BLaER1 (cell line): ENCODE data around the gene FES.
"Not testable (repeated sequence)": the region's sequence is repeated elsewhere in the genome, so short reads cannot be mapped to it uniquely, and the experiment has no call there.

Source experiments
- H3K27ac ChIP-seq: shearing (Covaris generic); formaldehyde crosslinking; 2 replicates; pipeline ENCODE4 v1.8.1; 2022
- H3K27me3 ChIP-seq: shearing (Covaris generic); formaldehyde crosslinking; 2 replicates; pipeline ENCODE4 v1.8.1; 2022
- H3K36me3 ChIP-seq: shearing (Covaris generic); formaldehyde crosslinking; 2 replicates; pipeline ENCODE4 v1.8.1; 2022
- H3K4me1 ChIP-seq: shearing (Covaris generic); formaldehyde crosslinking; 2 replicates; pipeline ENCODE4 v1.8.1; 2022
- H3K4me2 ChIP-seq: shearing (Covaris generic); formaldehyde crosslinking; 2 replicates; pipeline ENCODE4 v1.8.1; 2022
- H3K4me3 ChIP-seq: shearing (Covaris generic); formaldehyde crosslinking; 2 replicates; pipeline ENCODE4 v1.8.1; 2022
- H3K9ac ChIP-seq: shearing (Covaris generic); formaldehyde crosslinking; 2 replicates; pipeline ENCODE4 v1.8.1; 2022
- H3K9me3 ChIP-seq: shearing (Covaris generic); formaldehyde crosslinking; 2 replicates; pipeline ENCODE4 v1.8.1; 2022
- H4K20me1 ChIP-seq: shearing (Covaris generic); formaldehyde crosslinking; 2 replicates; pipeline ENCODE4 v1.8.1; 2022
- Cebpa-rat ChIP-seq: shearing (Covaris generic); IDR thresholded peaks from 2 replicates; pipeline ENCODE4 v1.8.1; 2022

The FES gene

DNA sequence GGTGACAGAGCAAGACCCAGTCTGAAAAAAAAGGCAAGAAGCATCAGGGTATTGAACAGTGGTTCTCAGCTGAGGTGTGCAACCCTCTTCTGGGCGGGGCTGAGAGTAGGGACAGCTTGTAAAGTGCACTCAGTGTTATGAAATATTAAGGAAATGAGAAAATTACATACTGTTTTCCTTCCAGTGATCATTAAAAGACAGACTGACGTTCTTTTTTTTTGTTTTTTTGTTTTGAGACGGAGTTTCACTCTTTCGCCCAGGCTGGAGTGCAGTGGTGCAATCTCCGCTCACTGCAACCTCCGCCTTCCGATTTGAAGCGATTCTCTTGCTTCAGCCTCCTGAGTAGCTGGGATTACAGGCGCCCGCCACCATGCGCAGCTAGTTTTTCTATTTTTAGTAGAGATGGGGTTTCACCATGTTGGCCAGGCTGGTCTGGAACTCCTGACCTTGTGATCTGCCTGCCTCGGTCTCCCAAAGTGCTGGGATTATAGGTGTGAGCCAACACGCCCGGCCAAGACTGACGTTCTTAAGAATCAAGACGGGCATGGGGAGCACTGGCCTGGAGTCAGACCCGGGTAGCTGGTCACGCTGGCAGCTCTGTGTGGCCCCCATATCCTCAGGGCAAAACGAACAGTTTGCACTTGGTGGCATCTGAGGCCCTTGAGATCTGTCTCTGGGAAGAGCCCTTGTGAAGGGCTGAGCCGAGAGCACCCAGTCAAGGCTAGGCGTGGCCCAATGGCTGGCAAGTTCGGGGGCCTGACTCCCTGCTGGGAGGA lies 30.2 kb downstream of the FES start:
- TF ChIP-seq Cebpa-rat = no peak
- Histone ChIP-seq H3K9me3 (no peaks in the 10 kb centered on the region), H3K4me2 (peak overlapping the region; percentile 68), H4K20me1 (no peaks in the 10 kb centered on the region), H3K9ac (peak overlapping the region; percentile 39; the same call in 1 of the 2 replicates), H3K4me3 (no peak overlapping the region), H3K4me1 (peaks cover 26% of the 10 kb centered on the region), H3K27ac (peak overlapping the region; percentile 74), H3K36me3 (peaks cover 100% of the 10 kb centered on the region), H3K27me3 (no peaks in the 10 kb centered on the region)

GRCh38 chr15:90915216-90915807 lies 31.0 kb downstream of the FES start:
- Histone ChIP-seq H3K27ac (peak overlapping the region; percentile 74), H3K4me2 (peak overlapping the region; percentile 68), H3K27me3 (no peaks in the 10 kb centered on the region), H3K4me1 (peaks cover 25% of the 10 kb centered on the region), H3K36me3 (peaks cover 100% of the 10 kb centered on the region), H4K20me1 (no peaks in the 10 kb centered on the region), H3K9ac (peak overlapping the region; percentile 39), H3K9me3 (no peaks in the 10 kb centered on the region), H3K4me3 (no peak overlapping the region)
- no peak for TF ChIP-seq Cebpa-rat

DNA sequence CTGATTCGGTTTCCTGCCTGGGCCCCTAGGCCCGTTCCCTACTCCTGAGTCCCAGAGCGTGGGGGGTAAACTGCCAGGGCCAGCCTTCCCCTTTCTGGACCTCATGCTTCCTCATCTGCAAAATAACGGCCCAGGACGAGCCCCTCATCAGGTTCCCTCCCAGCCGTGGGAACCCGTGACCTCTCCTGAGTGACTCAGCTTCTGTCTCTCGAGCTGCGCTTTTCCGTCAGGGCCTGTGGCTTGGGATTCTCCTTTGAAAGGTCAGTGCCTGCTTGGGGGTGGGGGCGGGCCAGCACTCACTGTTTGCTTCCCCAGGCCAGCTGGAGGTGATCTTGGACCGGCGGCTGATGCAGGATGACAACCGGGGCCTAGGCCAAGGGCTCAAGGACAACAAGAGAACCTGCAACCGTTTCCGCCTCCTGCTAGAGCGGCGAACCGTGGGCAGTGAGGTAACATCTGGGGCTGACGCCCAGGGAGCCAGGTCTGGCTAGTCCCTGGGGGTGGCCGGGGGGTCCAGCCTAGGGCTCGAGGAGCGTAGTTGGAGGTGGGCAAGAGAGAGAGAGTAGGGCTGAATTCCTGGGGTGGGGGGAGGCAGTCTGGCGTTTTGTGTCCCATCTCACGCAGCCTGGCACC lies 31.6 kb downstream of the FES start:
- Histone ChIP-seq H3K9me3 (no peaks in the 10 kb centered on the region), H3K36me3 (peaks cover 100% of the 10 kb centered on the region), H3K9ac (peak overlapping the region; percentile 39), H3K4me3 (no peak overlapping the region), H4K20me1 (no peaks in the 10 kb centered on the region), H3K4me1 (peaks cover 25% of the 10 kb centered on the region), H3K4me2 (peak overlapping the region; percentile 68), H3K27ac (peak overlapping the region; percentile 74), H3K27me3 (no peaks in the 10 kb centered on the region)
- no peak for TF ChIP-seq Cebpa-rat

GRCh38 chr15:90916461-90916860 lies 32.2 kb downstream of the FES start:
- Histone ChIP-seq H3K9ac (no peak overlapping the region), H3K4me2 (no peak overlapping the region), H3K27me3 (no peaks in the 10 kb centered on the region), H3K9me3 (no peaks in the 10 kb centered on the region), H3K4me1 (peaks cover 25% of the 10 kb centered on the region), H3K27ac (peak overlapping the region; percentile 74), H4K20me1 (no peaks in the 10 kb centered on the region), H3K4me3 (no peak overlapping the region), H3K36me3 (peaks cover 100% of the 10 kb centered on the region)
- TF ChIP-seq Cebpa-rat = no peak

DNA sequence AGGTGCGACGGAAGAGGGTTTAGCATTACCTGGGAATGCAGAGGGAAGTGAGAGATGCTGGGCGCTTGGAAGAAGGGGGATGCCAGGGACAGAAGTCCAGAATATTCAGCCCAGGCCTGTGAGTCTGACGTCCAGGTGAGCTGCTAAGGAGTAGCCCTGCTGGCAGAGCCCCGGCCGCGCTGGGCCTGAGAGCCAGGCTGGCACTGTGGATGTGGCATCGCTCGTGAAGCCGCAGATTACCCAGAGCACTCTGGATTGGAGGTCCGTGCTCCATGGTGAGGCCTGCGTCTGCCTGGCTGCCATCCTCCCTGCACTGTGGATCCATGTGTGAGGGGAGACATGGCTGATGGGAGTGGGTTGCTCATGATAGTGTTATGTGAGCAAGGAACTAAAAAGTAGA lies 33.3 kb downstream of the FES start:
- Histone ChIP-seq H3K27ac (no peak overlapping the region), H4K20me1 (no peaks in the 10 kb centered on the region), H3K36me3 (peaks cover 100% of the 10 kb centered on the region), H3K4me2 (no peak overlapping the region), H3K9ac (no peak overlapping the region), H3K9me3 (no peaks in the 10 kb centered on the region), H3K4me3 (no peak overlapping the region), H3K27me3 (no peaks in the 10 kb centered on the region), H3K4me1 (peaks cover 25% of the 10 kb centered on the region)
- no peak for TF ChIP-seq Cebpa-rat

DNA sequence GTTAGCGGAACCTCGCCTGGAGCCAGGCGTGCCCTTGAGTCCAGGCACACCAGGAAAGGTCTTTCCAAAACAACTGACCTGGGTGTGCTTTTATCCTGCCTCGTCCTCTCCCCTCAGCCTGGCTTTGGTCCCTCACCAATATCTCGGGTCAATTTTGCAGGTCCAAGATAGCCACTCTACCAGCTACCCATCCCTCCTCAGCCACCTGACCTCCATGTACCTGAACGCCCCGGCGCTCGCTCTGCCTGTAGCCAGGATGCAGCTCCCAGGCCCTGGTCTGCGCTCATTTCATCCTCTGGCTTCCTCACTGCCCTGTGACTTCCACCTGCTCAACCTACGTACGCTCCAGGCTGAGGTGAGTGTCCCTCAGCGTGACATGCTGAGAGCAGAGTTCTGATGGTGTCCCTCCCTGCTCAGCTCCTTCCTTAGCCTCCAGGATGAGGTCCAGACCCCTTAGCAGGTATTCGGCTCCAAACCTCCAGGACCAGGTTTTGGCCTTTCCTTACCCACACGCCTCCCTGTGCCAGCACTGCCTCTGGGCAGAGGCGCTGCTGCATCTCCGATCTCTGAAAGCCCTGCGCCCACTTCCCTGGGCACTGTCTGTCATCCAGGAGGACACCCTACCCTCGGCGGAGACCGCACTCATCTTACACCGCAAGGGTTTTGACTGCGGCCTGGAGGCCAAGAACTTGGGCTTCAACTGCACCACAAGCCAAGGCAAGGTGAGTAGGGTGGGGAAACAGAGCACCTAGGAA lies 33.9 kb downstream of the FES start:
- no peak for TF ChIP-seq Cebpa-rat

GRCh38 chr15:90918835-90919234 lies 34.5 kb downstream of the FES start:
- Histone ChIP-seq H3K36me3 (peaks cover 98% of the 10 kb centered on the region), H3K27ac (no peak overlapping the region), H3K4me2 (no peak overlapping the region), H3K27me3 (no peaks in the 10 kb centered on the region), H3K9me3 (no peaks in the 10 kb centered on the region), H3K4me3 (no peak overlapping the region), H3K4me1 (peaks cover 25% of the 10 kb centered on the region), H4K20me1 (no peaks in the 10 kb centered on the region), H3K9ac (no peak overlapping the region)
- TF ChIP-seq Cebpa-rat = no peak

More for the DNA sequence above, 33.9 kb downstream of the FES start:
- Histone ChIP-seq H3K9ac (no peak overlapping the region), H3K27ac (no peak overlapping the region), H4K20me1 (no peaks in the 10 kb centered on the region), H3K4me3 (no peak overlapping the region), H3K36me3 (peaks cover 100% of the 10 kb centered on the region), H3K9me3 (no peaks in the 10 kb centered on the region), H3K27me3 (no peaks in the 10 kb centered on the region), H3K4me2 (no peak overlapping the region), H3K4me1 (peaks cover 25% of the 10 kb centered on the region)

- peaks cover 69% of the 10 kb centered on the region for H3K36me3 ChIP-seq
- TF ChIP-seq Cebpa-rat = no peak
- no peak overlapping the region for H3K4me2 ChIP-seq
- no peak overlapping the region for H3K4me3 ChIP-seq
- H3K27ac ChIP-seq = no peak overlapping the region
- no peaks in the 10 kb centered on the region for H3K9me3 ChIP-seq
- no peak overlapping the region for H3K9ac ChIP-seq
- no peaks in the 10 kb centered on the region for H3K27me3 ChIP-seq
- H3K4me1 ChIP-seq = no peaks in the 10 kb centered on the region
- H4K20me1 ChIP-seq = no peaks in the 10 kb centered on the region
Measured at GRCh38 chr15:90921887-90922286, 37.6 kb downstream of the FES start.

DNA sequence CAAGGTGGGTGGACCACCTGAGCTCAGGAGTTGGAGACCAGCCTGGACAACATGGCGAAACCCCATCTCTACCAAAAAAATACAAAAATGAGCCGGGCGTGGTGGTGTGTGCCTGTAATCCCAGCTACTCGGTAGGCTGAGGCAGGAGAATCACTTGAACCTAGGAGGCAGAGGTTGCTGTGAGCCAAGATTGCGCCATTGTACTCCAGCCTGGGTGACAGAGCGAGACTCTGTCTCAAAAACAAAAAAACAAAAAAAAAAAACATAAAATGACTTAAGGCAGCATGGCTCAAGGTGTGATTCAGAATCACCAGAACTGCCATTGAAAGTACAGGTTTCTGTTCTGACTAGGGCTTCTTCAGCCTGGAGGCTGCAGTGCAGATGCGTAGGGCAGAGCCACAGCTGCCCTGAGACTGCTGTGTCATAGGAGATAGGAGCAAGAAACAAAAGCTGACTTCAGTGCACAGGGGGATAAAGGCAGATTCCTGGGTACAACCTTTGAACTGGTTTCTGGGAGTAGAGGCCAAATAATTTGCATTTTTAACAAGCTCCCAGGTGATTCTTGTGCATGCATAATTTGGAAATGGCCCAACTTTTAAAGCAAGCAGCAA lies 38.5 kb downstream of the FES start:
- not testable (repeated sequence) for H3K4me2 ChIP-seq, H3K27ac ChIP-seq, H3K4me3 ChIP-seq

More for the DNA sequence above, 38.5 kb downstream of the FES start:
- not testable (repeated sequence) for H3K27me3 ChIP-seq, H3K9ac ChIP-seq, H3K4me1 ChIP-seq, H3K9me3 ChIP-seq, H4K20me1 ChIP-seq
- H3K36me3 ChIP-seq = peaks cover 60% of the 10 kb centered on the region
